ENCODE results near the gene ITPK1.

DNA sequence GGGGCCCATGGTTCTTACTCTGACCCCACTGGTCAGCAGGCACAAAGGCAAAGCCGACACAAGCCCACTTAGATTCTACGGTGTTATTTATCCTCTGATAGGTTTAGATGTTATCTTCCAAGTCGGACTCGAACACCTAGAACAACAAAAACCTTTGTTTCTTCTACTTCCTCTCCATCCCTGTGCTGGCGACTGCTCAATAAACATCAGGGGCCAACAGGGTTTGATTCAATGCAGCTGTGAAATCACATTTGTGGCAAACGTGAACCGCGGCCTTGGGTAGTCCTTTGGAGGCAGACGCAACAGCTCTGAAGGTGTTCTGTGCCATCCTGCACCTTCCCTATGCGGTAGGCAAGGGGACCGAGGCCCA is 105.6 kb downstream of the ITPK1 start:
- no peak for TF ChIP-seq POLR2A (IDR thresholded peaks at IDR 0.05; ENCODE audit: low read depth)
- TF ChIP-seq, protein P1, sequence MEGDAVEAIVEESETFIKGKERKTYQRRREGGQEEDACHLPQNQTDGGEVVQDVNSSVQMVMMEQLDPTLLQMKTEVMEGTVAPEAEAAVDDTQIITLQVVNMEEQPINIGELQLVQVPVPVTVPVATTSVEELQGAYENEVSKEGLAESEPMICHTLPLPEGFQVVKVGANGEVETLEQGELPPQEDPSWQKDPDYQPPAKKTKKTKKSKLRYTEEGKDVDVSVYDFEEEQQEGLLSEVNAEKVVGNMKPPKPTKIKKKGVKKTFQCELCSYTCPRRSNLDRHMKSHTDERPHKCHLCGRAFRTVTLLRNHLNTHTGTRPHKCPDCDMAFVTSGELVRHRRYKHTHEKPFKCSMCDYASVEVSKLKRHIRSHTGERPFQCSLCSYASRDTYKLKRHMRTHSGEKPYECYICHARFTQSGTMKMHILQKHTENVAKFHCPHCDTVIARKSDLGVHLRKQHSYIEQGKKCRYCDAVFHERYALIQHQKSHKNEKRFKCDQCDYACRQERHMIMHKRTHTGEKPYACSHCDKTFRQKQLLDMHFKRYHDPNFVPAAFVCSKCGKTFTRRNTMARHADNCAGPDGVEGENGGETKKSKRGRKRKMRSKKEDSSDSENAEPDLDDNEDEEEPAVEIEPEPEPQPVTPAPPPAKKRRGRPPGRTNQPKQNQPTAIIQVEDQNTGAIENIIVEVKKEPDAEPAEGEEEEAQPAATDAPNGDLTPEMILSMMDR (IDR thresholded peaks at IDR 0.05) = no peak

All from esophagus muscularis mucosa (tissue), 3 donors.